ENCODE results near the gene PACSIN3.

The PACSIN3 gene

GRCh38 chr11:47132981-47133380 lies 53.3 kb downstream of the PACSIN3 start:
- Histone ChIP-seq H3K27ac (ENCODE audit: low read length) (no peak overlapping the region), H3K27me3 (ENCODE audit: low read depth, low read length) (no peaks in the 10 kb centered on the region), H3K4me3 (ENCODE audit: low read length) (no peak overlapping the region), H3K4me2 (ENCODE audit: low read length) (no peak overlapping the region), H3K4me1 (ENCODE audit: low read length) (peaks cover 8% of the 10 kb centered on the region), H4K20me1 (ENCODE audit: insufficient read depth, low read length) (no peaks in the 10 kb centered on the region), H2AFZ (ENCODE audit: low read depth, low read length) (no peak overlapping the region), H3K9ac (ENCODE audit: low read length) (no peak overlapping the region), H3K36me3 (replicated peaks; ENCODE audit: low read depth, low read length) (no peaks in the 10 kb centered on the region), H3K9me3 (ENCODE audit: insufficient read depth, low read length) (no peaks in the 10 kb centered on the region), H3K79me2 (ENCODE audit: low read length) (no peaks in the 10 kb centered on the region)
- TF ChIP-seq EZH2phosphoT487 (IDR thresholded peaks at IDR 0.05; ENCODE audit: low read depth) (no peak), CTCF (IDR thresholded peaks at IDR 0.05; ENCODE audit: low read depth, low read length) (no peak)

GRCh38 chr11:47132490-47132889 lies 53.7 kb downstream of the PACSIN3 start:
- Histone ChIP-seq H3K27ac (ENCODE audit: low read length) (no peak overlapping the region), H3K79me2 (ENCODE audit: low read length) (no peaks in the 10 kb centered on the region), H4K20me1 (ENCODE audit: insufficient read depth, low read length) (no peaks in the 10 kb centered on the region), H3K4me2 (ENCODE audit: low read length) (no peak overlapping the region), H3K9me3 (ENCODE audit: insufficient read depth, low read length) (no peaks in the 10 kb centered on the region), H3K4me1 (ENCODE audit: low read length) (peaks cover 8% of the 10 kb centered on the region), H3K36me3 (replicated peaks; ENCODE audit: low read depth, low read length) (no peaks in the 10 kb centered on the region), H3K27me3 (ENCODE audit: low read depth, low read length) (no peaks in the 10 kb centered on the region), H3K4me3 (ENCODE audit: low read length) (no peak overlapping the region), H3K9ac (ENCODE audit: low read length) (no peak overlapping the region), H2AFZ (ENCODE audit: low read depth, low read length) (no peak overlapping the region)
- no peak for TF ChIP-seq CTCF (IDR thresholded peaks at IDR 0.05; ENCODE audit: low read depth, low read length)
- no peak for TF ChIP-seq EZH2phosphoT487 (IDR thresholded peaks at IDR 0.05; ENCODE audit: low read depth)

- Histone ChIP-seq H3K4me2 (ENCODE audit: low read length) (no peak overlapping the region), H3K27ac (ENCODE audit: low read length) (no peak overlapping the region), H3K9ac (ENCODE audit: low read length) (no peak overlapping the region), H3K4me3 (ENCODE audit: low read length) (no peak overlapping the region), H2AFZ (ENCODE audit: low read depth, low read length) (no peak overlapping the region), H3K79me2 (ENCODE audit: low read length) (no peaks in the 10 kb centered on the region), H3K27me3 (ENCODE audit: low read depth, low read length) (no peaks in the 10 kb centered on the region), H4K20me1 (ENCODE audit: insufficient read depth, low read length) (no peaks in the 10 kb centered on the region), H3K36me3 (replicated peaks; ENCODE audit: low read depth, low read length) (no peaks in the 10 kb centered on the region), H3K9me3 (ENCODE audit: insufficient read depth, low read length) (no peaks in the 10 kb centered on the region), H3K4me1 (ENCODE audit: low read length) (peaks cover 8% of the 10 kb centered on the region)
- TF ChIP-seq EZH2phosphoT487 (IDR thresholded peaks at IDR 0.05; ENCODE audit: low read depth) = no peak
These were observed 55.1 kb downstream of the PACSIN3 start for GRCh38 chr11:47131136-47131535.

- Histone ChIP-seq H3K9ac (ENCODE audit: low read length) (no peak overlapping the region), H4K20me1 (ENCODE audit: insufficient read depth, low read length) (no peaks in the 10 kb centered on the region), H2AFZ (ENCODE audit: low read depth, low read length) (no peak overlapping the region), H3K36me3 (replicated peaks; ENCODE audit: low read depth, low read length) (no peaks in the 10 kb centered on the region), H3K9me3 (ENCODE audit: insufficient read depth, low read length) (no peaks in the 10 kb centered on the region), H3K27ac (ENCODE audit: low read length) (no peak overlapping the region), H3K4me3 (ENCODE audit: low read length) (no peak overlapping the region), H3K27me3 (ENCODE audit: low read depth, low read length) (no peaks in the 10 kb centered on the region), H3K4me2 (ENCODE audit: low read length) (no peak overlapping the region), H3K4me1 (ENCODE audit: low read length) (peaks cover 8% of the 10 kb centered on the region), H3K79me2 (ENCODE audit: low read length) (no peaks in the 10 kb centered on the region)
- TF ChIP-seq CTCF (IDR thresholded peaks at IDR 0.05; ENCODE audit: low read depth, low read length) = no peak
- TF ChIP-seq EZH2phosphoT487 (IDR thresholded peaks at IDR 0.05; ENCODE audit: low read depth) = no peak
These were observed 55.7 kb downstream of the PACSIN3 start for GRCh38 chr11:47130543-47130942.

Measured in OCI-LY3 (cell line).